H9 (cell line): ENCODE data around the gene PASD1. TPM values are rescaled to one million over a fixed set of nuclear protein-coding genes. Genes with fewer than 3 reads are reported as not detected.
"Not testable (repeated sequence)": the region's sequence is repeated elsewhere in the genome, so short reads cannot be mapped to it uniquely, and the experiment has no call there.

ENCODE experiments used
- DNase-seq: peaks from one replicate; pipeline ENCODE4 v3.0.0-alpha.2; 2017
- H2AFZ ChIP-seq: one replicate; pipeline ENCODE4 v1.6.1; 2013; ENCODE audit warnings: mild to moderate bottlenecking, low read length, control low read depth, moderate library complexity
- H2AK5ac ChIP-seq: 2 replicates; pipeline ENCODE4 v1.6.1; 2013; ENCODE audit warnings: low read length, control low read depth, mixed read lengths; ENCODE audit not compliant: insufficient read length
- H2BK120ac ChIP-seq: one replicate; pipeline ENCODE4 v1.6.1; 2013; ENCODE audit warnings: low read depth, mild to moderate bottlenecking, low read length, control low read depth, inconsistent platforms; ENCODE audit not compliant: poor library complexity, severe bottlenecking
- H2BK12ac ChIP-seq: 2 replicates; pipeline ENCODE4 v1.6.1; 2013; ENCODE audit warnings: low read length, control low read depth, mixed read lengths, low read depth; ENCODE audit not compliant: insufficient read length
- H2BK15ac ChIP-seq: 2 replicates; pipeline ENCODE4 v1.6.1; 2013; ENCODE audit warnings: low read depth, low read length, control low read depth
- H2BK20ac ChIP-seq: one replicate; pipeline ENCODE4 v1.6.1; 2013; ENCODE audit warnings: low read depth, mild to moderate bottlenecking, low read length, control low read depth, inconsistent platforms; ENCODE audit not compliant: poor library complexity, severe bottlenecking
- H2BK5ac ChIP-seq: 2 replicates; pipeline ENCODE4 v1.6.1; 2013; ENCODE audit warnings: low read length, control low read depth, mixed read lengths; ENCODE audit not compliant: insufficient read length
- H3K14ac ChIP-seq: 2 replicates; pipeline ENCODE4 v1.6.1; 2013; ENCODE audit warnings: low read length, control low read depth; ENCODE audit not compliant: insufficient read depth
- H3K18ac ChIP-seq: 2 replicates; pipeline ENCODE4 v1.6.1; 2013; ENCODE audit warnings: low read depth, mild to moderate bottlenecking, mixed read lengths, low read length, control low read depth; ENCODE audit not compliant: insufficient read length
- H3K23ac ChIP-seq: 2 replicates; pipeline ENCODE4 v1.6.1; 2013; ENCODE audit warnings: low read length, control low read depth, mixed read lengths, low read depth; ENCODE audit not compliant: insufficient read length
- H3K23me2 ChIP-seq: 2 replicates; pipeline ENCODE4 v1.6.1; 2013; ENCODE audit warnings: low read depth, mild to moderate bottlenecking, mixed read lengths, low read length, control low read depth; ENCODE audit not compliant: insufficient read length, poor library complexity, severe bottlenecking
- H3K27ac ChIP-seq: 2 replicates; pipeline ENCODE4 v1.5.1; 2013; ENCODE audit warnings: low read length, control low read depth, mixed read lengths, low read depth; ENCODE audit not compliant: insufficient read length
- H3K27me3 ChIP-seq: 2 replicates; pipeline ENCODE4 v1.6.1; 2013; ENCODE audit warnings: low read length, control low read depth, inconsistent platforms; ENCODE audit not compliant: insufficient read depth
- H3K4ac ChIP-seq: 2 replicates; pipeline ENCODE4 v1.6.1; 2013; ENCODE audit warnings: low read depth, mild to moderate bottlenecking, control low read depth, inconsistent platforms, low read length, moderate library complexity
- H3K4me1 ChIP-seq: 2 replicates; pipeline ENCODE4 v1.6.1; 2013; ENCODE audit warnings: low read length, control low read depth, inconsistent platforms; ENCODE audit not compliant: insufficient read depth
- H3K4me2 ChIP-seq: 2 replicates; pipeline ENCODE4 v1.6.1; 2013; ENCODE audit warnings: low read length, control low read depth, mixed read lengths; ENCODE audit not compliant: insufficient read length, insufficient read depth
- H3K56ac ChIP-seq: 2 replicates; pipeline ENCODE4 v1.6.1; 2013; ENCODE audit warnings: low read depth, mild to moderate bottlenecking, mixed read lengths, low read length, control low read depth; ENCODE audit not compliant: insufficient read length
- H3K79me1 ChIP-seq: 2 replicates; pipeline ENCODE4 v1.6.1; 2013; ENCODE audit warnings: low read depth, mild to moderate bottlenecking, moderate library complexity, low read length, control low read depth, inconsistent platforms; ENCODE audit not compliant: insufficient read depth, poor library complexity, severe bottlenecking
- H3K79me2 ChIP-seq: 2 replicates; pipeline ENCODE4 v1.6.1; 2013; ENCODE audit warnings: low read length, control low read depth, inconsistent platforms; ENCODE audit not compliant: insufficient read depth
- H3K9ac ChIP-seq: 2 replicates; pipeline ENCODE4 v1.6.1; 2013; ENCODE audit warnings: low read length, control low read depth, mixed read lengths; ENCODE audit not compliant: insufficient read length; ENCODE audit errors: extremely low read depth
- H3K9me3 ChIP-seq: one replicate; pipeline ENCODE4 v1.6.1; 2013; ENCODE audit warnings: low read depth, low read length, inconsistent platforms; ENCODE audit not compliant: control insufficient read depth
- H3T11ph ChIP-seq: one replicate; pipeline ENCODE4 v1.6.1; 2013; ENCODE audit warnings: mild to moderate bottlenecking, low read length, control low read depth, inconsistent platforms
- H4K20me1 ChIP-seq: one replicate; pipeline ENCODE4 v1.6.1; 2013; ENCODE audit not compliant: control insufficient read depth, insufficient read length, insufficient read depth
- H4K5ac ChIP-seq: 2 replicates; pipeline ENCODE4 v1.6.1; 2013; ENCODE audit warnings: low read depth, mild to moderate bottlenecking, mixed read lengths, low read length, control low read depth; ENCODE audit not compliant: insufficient read length
- H4K8ac ChIP-seq: replicated peaks from 2 replicates; pipeline ENCODE4 v1.6.1; 2013; ENCODE audit warnings: low read length, control low read depth, mixed read lengths, low read depth; ENCODE audit not compliant: insufficient read length
- H4K91ac ChIP-seq: 2 replicates; pipeline ENCODE4 v1.6.1; 2013; ENCODE audit warnings: low read depth, mild to moderate bottlenecking, moderate library complexity, mixed read lengths, low read length, control low read depth; ENCODE audit not compliant: insufficient read length
- H3K27ac Mint-ChIP-seq, 3 experiments: 2 replicates in 2 of 3; 3 replicates in 1 of 3; pipeline ENCODE4 v1.8.0; 2020 to 2021; ENCODE audit warnings: mixed read lengths in 3 of 3, mild to moderate bottlenecking in 1 of 3, moderate library complexity in 1 of 3
- H3K27me3 Mint-ChIP-seq: 2 replicates; pipeline ENCODE4 v1.8.0; 2021; ENCODE audit warnings: low read depth, mild to moderate bottlenecking, moderate library complexity, mixed read lengths
- H3K36me3 Mint-ChIP-seq, 3 experiments: 2 replicates in 2 of 3; 3 replicates in 1 of 3; pipeline ENCODE4 v1.8.0; 2020 to 2021; ENCODE audit warnings: low read depth in 3 of 3, mixed read lengths in 3 of 3; ENCODE audit not compliant: insufficient read depth in 1 of 3
- H3K4me1 Mint-ChIP-seq, 2 experiments: 2 replicates each; pipeline ENCODE4 v1.8.0; 2020; ENCODE audit warnings: mixed read lengths in 2 of 2
- H3K4me3 Mint-ChIP-seq, 2 experiments: 2 replicates in 1 of 2; 3 replicates in 1 of 2; pipeline ENCODE4 v1.8.0; 2020 to 2021; ENCODE audit warnings: mild to moderate bottlenecking in 2 of 2, mixed read lengths in 2 of 2, moderate library complexity in 1 of 2
- H3K9me3 Mint-ChIP-seq, 2 experiments: 2 replicates in 1 of 2; 3 replicates in 1 of 2; pipeline ENCODE4 v1.8.0; 2020; ENCODE audit warnings: mild to moderate bottlenecking in 2 of 2, mixed read lengths in 2 of 2, moderate library complexity in 1 of 2
- WGBS: extraction: QIAGEN DNeasy Blood & Tissue Kit; methylation state at CpG from one replicate; pipeline ENCODE4 v1.1.7; 2013; ENCODE audit warnings: missing lambda C conversion rate, low lambda C conversion rate, mixed read lengths; ENCODE audit not compliant: insufficient read length; ENCODE audit errors: extremely low coverage; 5-methylcytosine and 5-hydroxymethylcytosine counted together
- total RNA-seq: library from RNA; stranded (reverse); gene quantifications from 2 replicates; pipeline ENCODE4 v1.2.1, GENCODE V29; 2021

PASD1 gene
- total RNA-seq, 1 experiment from 2014 or later, result not detected

- peaks cover 8 to 16% (median 9%) of the 10 kb centered on the region in 3 experiments for H3K36me3 Mint-ChIP-seq
- H3K4ac ChIP-seq, H3K79me1 ChIP-seq, H3K23me2 ChIP-seq, H2BK120ac ChIP-seq, H3K79me2 ChIP-seq, H3T11ph ChIP-seq, H3K9ac ChIP-seq, DNase-seq, H3K27ac Mint-ChIP-seq, H2BK12ac ChIP-seq, H2BK20ac ChIP-seq, H4K5ac ChIP-seq, H3K4me1 ChIP-seq, H3K27me3 ChIP-seq, H3K4me1 Mint-ChIP-seq, H2AFZ ChIP-seq, H3K27me3 Mint-ChIP-seq, H3K14ac ChIP-seq, H3K23ac ChIP-seq, H4K20me1 ChIP-seq, H4K8ac ChIP-seq, H3K4me2 ChIP-seq, H2AK5ac ChIP-seq, H3K4me3 Mint-ChIP-seq, H2BK15ac ChIP-seq, H3K9me3 ChIP-seq, H2BK5ac ChIP-seq, H3K27ac ChIP-seq, H3K18ac ChIP-seq, H3K56ac ChIP-seq, H4K91ac ChIP-seq: not testable (repeated sequence)
- peaks cover 65% of the 10 kb centered on the region in 2 experiments for H3K9me3 Mint-ChIP-seq
- no CpG with 5 or more reads among the region's 21 CpGs for WGBS
Measured at GRCh38 chrX:151562485-151562884, 990 bp upstream of the PASD1 start.

DNA sequence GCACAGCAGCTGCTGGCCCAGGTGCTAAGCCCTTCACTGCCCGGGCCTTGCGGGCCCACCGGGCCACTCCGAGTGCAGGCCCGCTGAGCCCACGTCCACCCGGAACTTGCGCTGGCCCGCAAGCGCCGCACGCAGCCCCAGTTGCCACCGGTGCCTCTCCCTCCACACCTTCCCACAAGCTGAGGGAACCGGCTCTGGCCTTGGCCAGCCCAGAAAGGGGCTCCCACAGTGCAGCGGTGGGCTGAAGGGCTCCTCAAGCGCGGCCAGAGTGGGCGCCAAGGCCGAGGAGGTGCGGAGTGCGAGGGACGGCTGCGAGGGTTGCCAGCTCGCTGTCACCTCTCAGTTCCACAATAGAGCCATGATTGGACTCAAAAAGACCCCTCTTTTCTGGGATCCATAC is 472 bp upstream of the PASD1 start:
- H2AK5ac ChIP-seq, H2BK20ac ChIP-seq, H4K20me1 ChIP-seq, H4K91ac ChIP-seq, H2BK15ac ChIP-seq, H3K27ac Mint-ChIP-seq, H3K27me3 Mint-ChIP-seq, H3K4me3 Mint-ChIP-seq, H3K4ac ChIP-seq, H3K18ac ChIP-seq, H3K79me1 ChIP-seq, H4K8ac ChIP-seq, H3K23me2 ChIP-seq, H3K79me2 ChIP-seq, H3K27me3 ChIP-seq, H3K23ac ChIP-seq, H2BK12ac ChIP-seq, H2BK120ac ChIP-seq, H3K27ac ChIP-seq, H3K4me2 ChIP-seq, H3K4me1 Mint-ChIP-seq, H3K9me3 ChIP-seq, H3K56ac ChIP-seq, H4K5ac ChIP-seq, H3K14ac ChIP-seq, H2BK5ac ChIP-seq, H3T11ph ChIP-seq, H2AFZ ChIP-seq, DNase-seq, H3K9ac ChIP-seq, H3K4me1 ChIP-seq: not testable (repeated sequence)
- no CpG with 5 or more reads among the region's 24 CpGs for WGBS
- Mint-ChIP-seq H3K9me3 (peaks cover 63 to 66% of the 10 kb centered on the region in 2 experiments), H3K36me3 (peaks cover 8 to 16% (median 9%) of the 10 kb centered on the region in 3 experiments)
